ENCODE measurements around the gene DCBLD1.

The DCBLD1 gene

DNA sequence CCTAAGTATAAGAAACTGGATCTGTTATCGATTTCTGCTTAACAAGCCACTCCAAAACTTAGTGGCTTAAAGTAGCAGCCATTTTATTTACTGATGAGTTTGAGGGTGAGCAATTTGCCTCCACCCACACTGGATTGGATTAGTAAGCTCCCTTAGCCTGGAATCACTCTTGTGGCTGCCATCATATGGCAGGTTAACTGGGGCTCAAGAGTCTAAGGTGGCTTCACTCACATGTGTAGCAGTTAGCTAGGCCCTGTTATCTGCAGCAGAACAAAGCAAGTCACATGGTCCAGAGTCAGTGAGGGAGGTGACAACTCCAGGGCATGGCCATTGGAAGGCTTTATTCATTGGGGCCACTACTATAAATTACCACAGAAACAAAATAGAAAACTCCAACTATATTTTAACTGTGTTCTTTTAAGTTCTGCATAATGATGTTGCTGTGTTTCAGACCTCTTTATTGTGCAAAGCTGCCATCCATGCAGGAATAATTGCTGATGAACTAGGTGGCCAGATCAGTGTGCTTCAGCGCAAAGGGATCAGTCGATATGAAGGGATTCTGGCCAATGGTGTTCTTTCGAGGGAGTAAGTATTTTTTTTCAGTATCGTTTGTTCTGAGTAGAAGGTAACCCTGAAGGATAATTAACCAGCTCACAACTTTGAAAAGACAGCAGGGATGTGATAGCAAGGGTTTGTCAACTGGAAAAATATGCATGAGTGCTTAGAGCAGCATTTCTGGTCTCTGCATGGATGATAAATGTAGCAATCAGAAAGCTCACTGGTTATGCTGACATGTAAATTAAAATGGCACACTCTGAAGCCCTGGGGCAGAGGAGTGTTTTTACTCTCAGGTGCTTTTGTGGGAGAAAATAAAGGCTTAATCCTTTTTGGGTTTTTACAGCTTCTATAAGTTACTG, 49.6 kb downstream of the DCBLD1 start:
- DNase-seq: no peak

DNA sequence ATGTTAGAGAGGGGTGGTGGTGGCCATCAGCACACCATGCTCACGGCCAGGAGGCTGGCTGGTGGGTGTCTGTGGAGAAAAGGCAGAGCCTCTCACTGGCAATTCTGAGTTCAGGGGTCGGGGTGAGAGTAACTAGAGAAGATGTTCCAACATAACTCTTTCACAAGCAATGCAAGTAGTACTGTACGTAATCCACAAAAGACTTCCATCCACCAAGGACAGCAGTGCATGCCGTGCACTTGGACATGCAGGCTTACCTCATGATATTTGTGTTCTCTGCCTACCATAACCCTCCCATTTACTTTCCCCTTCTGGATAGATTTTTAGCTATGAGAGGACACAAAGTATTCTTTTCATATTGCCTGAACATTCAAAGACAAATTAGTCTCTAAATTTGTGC, 51.3 kb downstream of the DCBLD1 start:
- no peak for DNase-seq

DNA sequence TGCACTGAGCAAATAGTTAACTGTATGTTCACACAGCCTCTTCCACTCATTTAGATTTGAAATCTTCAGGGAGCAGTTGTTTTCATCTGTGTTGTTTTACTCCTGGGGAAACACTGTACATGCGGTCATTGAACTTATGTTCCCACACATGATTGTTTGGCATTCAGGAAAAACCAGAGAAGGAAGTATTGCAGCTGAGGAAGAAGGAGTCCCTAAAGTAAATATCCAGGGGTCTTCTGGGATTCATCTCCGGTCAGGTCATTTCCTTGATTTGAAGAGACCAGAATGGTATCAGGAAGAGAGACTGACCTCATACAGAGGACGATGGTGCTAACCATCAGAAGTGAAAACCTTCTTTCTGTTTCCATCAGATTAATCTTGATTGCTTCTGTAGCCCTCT, 52.5 kb downstream of the DCBLD1 start:
- no peak for DNase-seq

DNA sequence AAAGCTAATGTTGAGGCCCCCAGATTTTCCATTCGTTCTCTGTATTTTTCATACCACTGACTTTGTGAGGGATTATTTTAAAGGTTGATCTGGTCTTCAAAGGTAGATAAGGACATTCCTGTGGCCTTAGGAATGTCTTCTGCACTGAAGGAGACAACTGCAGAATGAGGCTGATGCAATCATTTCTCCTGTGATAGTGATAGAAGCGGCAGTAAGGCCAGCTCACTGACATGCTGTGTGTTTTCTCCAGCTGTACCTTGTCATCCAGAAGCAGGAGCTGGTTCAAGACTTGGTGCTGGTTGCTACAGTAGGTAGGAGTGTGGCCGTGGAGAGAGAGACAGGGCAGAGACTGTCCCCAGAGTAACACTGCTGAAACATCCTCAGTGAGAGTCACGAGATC, 53.8 kb downstream of the DCBLD1 start:
- DNase-seq: no peak

DNA sequence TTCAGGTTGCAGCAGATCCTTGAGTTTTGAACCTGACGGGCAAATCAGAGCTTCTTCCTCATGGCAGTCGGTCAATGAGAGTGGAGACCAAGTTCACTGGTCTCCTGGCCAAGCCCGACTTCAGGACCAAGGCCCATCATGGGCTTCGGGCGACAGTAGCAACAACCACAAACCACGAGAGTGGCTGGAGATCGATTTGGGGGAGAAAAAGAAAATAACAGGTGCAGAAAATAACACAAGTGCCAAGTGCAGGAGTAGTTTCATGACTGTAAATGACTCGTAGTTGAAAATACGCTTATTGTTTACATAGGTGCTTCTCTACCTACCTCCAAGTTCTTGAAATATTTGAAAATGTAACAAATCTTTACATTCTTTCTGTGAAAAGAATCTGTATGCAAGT, 56.1 kb downstream of the DCBLD1 start:
- no peak for DNase-seq

DNA sequence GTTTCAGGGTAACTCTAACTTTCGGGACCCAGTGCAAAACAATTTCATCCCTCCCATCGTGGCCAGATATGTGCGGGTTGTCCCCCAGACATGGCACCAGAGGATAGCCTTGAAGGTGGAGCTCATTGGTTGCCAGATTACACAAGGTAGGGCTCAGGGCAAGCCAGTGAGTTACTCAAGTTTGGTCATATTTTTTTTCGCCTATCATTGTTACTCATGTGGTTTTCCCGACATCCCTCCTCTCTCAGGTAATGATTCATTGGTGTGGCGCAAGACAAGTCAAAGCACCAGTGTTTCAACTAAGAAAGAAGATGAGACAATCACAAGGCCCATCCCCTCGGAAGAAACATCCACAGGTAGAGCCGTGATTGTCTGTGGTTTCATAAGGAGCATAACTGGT, 58.2 kb downstream of the DCBLD1 start:
- no peak for DNase-seq

DNA sequence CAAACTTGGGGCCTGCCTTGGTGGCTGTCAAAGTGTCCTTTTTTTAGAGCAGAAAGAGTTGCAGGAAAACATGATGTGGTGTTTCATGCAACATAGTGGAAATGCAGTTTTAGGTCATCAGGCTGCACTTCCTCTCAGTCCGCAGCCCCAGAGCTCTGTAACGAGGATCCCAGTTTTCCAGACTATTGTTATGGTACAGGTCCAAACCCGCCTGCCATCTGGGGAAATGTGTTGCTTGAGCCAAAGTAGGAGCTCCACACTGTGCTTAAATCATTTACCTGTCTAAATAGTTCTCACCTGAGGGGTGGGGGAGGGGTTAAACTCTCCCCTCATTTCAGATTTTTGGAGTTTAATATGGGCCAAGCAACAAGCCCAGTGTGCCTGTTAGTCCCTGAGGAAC, 60.0 kb downstream of the DCBLD1 start:
- no peak for DNase-seq

DNA sequence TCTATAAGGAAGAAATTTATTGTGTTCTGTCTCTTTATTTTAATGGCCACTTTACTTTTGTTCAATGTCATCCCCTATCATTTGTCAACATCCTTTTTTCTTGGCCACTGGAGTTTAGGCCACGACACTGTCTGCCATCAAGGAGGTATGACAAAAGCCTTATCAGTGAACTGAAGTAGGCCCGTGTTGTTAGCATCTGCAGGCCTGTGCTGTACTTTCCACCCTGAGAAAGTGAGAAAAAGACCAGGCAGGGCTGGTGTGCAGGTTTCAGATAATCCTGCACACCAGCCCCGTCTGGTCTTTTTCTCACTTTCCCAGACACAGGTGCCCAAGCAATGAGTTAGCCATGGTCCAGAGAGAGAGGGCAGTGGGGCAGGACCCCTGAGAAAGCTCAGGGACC, 62.2 kb downstream of the DCBLD1 start:
- DNase-seq: no peak

DNA sequence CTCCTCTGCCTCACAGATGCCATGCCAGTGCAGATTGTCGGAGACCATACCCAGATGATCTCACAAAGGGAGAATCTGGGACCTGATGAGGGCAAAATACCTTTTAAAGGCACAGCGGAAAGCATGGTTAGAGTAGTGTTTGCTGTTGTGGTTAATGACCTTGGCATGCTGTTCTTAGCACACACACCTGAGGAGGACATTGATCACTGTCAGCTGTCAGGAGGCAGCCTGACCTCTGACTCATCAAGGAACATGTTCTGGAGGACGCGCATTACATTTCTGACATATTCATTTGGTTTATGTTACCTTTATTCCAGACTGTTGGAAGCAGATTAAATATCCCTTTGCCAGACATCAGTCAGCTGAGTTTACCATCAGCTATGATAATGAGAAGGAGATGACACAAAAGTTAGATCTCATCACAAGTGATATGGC, 62.7 kb downstream of the DCBLD1 start:
- no peak for DNase-seq

DNA sequence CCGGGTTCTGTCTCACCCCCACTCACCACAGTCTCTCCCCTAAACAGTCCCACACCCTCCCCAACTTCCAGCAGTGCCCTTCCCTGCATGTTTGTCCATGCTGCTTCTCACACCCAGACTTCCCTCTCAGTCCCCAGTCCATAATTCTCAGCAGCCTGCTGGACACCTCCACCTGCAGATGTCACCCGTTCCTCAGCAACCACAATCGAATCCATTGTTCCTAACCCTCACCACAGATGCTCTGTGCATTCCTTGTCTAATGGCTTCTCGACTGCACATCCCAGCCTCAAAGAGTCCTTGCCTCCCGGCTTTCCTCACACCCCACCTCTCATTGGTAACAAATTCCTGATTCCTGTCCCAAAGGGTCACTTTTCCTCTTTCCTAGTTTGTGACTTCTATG, 64.2 kb downstream of the DCBLD1 start:
- no peak for DNase-seq

DNA sequence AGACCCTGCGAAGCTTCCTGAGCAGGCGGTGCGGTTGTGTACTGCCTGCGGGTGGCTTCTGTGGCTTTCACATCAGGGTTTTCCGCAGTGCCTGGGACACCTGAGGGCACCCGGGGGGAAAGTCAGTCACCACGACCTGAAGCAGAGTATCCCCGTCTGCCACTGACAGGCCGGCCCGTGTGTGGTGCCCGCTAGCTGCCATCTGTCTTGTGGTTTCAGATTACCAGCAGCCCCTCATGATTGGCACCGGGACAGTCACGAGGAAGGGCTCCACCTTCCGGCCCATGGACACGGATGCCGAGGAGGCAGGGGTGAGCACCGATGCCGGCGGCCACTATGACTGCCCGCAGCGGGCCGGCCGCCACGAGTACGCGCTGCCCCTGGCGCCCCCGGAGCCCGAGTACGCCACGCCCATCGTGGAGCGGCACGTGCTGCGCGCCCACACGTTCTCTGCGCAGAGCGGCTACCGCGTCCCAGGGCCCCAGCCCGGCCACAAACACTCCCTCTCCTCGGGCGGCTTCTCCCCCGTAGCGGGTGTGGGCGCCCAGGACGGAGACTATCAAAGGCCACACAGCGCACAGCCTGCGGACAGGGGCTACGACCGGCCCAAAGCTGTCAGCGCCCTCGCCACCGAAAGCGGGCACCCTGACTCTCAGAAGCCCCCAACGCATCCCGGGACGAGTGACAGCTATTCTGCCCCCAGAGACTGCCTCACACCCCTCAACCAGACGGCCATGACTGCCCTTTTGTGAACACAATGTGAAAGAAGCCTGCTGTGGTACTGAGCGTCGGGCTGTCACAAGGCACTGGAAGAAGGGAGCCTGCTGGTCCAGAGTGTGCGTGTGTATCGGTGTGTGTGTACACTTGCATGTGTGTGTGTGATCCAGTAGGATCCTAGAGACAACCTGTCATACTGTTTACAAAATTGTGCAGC, 65.5 kb downstream of the DCBLD1 start:
- DNase-seq: peak; percentile 73

DNA sequence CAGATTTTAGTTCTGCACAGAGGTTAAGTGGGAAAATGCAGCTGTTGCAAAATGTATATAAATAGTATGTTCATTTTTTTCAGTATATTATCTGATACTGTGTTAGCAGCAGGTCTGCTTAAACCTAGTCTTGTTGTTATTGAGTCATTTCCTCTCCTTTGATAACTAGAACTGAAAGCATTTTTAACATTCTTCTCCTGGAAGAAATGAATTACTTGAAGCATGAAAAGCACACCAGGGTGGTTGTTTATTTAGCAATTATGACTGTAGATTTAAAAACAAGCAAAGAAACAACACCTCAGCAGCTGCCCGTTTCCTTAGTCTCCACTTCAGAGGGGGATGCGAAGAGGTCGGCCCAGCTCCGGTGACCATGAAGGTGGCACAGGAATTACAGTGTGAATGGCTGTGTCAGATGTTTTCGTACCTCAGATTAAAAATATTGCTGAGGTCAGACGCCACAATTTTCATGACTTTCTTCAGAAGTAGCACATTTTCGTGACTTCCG, 66.4 kb downstream of the DCBLD1 start:
- DNase-seq: peak; percentile 75

DNA sequence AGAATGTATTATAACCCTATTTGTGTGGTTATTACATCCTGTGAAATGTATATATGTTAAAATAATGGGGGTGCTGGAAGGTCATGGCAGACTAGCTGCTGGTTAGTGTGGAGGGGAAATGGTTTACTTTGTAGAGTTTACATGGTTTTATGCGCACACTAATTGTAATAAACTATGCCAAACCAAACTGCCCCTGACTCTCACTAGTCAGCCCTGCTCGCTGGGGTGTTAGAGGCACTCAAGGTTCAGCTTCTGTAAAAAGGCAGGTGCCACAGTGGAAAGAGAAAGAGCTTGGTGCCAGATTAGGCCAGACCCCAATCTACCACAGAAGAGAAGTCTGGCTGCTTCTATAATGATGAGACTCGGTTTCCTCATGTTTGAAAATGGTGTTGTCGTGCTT, 67.1 kb downstream of the DCBLD1 start:
- DNase-seq: no peak

DNA sequence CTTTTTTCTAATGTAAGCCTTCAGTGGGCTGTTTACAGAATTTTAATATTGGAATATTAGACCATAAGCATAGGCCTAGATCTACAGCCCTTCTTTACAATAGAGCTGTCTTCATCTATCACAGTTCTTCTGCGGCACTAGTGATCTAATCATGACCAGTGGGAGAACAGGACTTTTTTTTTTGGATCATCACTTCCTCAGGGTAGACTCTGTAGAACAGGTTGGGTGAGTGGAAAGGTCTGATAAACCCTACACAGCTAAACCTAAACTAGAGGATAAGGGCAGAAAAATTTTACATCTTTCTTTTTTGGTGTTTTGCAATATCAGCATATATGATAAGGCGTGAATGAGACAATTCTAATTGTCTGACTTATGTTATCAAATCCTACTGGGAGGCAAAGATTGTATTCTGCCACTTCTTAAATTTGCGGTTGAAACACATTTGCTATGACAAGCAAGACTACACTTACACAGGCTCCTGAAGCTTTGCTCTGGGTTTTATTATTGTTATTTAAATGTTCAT, 67.7 kb downstream of the DCBLD1 start:
- DNase-seq: no peak

DNA sequence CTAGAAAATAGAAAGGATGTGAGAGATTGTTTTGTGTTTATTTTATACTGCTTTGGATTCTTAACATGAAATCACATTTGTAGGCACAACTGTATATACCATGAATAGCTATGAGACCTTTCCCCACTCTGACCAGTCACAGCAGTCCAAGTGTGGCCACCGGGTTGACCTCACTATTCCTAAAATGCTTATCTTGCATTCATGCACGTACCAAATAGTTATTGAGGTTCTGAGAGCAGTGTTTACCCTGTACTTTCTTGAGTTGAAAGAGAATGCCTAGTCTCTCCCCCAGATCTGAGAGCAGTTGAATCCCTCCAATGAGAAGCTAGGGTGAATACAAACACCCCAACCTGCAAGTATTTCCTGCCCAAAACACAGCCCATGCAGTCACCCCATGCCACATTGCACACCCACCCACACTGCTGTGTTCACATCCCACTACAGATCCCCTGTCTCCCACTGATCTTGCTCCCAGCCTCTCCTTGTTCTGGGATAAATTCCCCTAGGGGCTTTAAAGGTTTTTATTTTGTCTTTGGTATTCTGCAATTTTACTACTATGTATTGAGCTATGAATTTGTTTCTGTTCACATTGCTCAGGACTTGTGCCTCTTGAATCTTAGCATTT, 68.3 kb downstream of the DCBLD1 start:
- DNase-seq: no peak

DNA sequence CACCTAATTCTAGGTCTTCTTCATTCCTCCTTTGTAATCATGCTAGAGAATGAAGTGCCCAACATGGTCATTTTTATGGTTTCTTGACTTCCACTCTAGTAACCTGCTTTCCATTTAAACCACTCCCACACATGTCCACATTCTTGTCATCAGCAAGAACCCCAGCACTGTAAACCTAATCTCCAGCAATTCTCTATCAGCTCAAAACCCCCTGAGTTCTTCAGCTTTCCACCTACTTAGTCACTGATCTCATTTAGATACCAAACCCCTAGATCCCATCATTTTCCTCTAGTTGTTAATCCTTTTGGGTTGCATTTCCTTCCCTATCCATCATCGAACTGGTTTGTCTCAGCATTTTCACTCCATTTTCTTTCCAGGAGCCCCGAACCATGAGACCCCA, 70.1 kb downstream of the DCBLD1 start:
- DNase-seq: peak; percentile 22

DNA sequence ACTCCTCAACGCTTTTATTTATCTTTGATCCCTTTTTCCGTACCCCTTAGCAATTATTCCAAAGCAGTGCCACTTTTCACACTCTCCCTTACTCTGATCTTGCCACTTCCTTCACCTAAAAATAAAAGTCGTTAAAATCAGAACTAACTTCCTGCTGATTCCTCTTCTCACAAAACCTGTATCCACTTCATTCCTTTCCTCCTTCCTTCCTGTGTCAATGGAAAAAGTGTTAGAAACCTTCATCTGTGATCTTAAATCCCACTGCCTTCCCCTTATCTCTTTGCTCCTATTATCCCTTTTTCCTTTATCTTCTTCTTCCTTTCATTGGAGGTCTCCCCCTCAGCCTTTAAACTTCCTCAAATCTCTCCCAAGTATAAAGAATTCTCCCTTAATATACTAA, 70.7 kb downstream of the DCBLD1 start:
- no peak for DNase-seq

DNA sequence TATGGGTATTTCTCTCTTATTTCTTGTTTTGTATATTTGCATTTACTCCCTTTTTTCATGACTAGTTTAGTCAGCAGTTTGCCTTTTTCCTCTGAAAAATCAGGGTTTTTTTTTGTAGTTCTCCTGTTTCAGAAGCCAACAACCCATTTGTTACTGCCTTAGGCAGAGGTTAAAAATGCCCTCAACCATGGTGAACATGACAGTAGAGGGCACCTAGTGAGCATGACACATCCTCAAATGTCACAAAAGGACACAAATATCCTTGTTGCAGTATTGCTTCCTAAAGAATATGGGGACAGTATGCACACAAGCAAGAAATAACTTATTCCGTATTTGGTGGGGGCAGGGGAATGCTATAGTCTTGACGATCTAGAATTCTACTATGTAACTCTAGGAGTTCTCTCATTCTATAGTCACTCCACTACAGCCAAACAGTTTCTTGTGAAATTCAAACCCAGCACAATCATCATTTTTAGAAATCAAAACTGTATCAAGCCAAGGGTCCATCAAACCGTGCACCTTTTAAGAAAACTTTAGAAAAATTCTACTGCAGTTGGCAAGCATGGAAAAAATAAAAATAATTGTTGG, 72.9 kb downstream of the DCBLD1 start:
- DNase-seq: peak; percentile 23

DNA sequence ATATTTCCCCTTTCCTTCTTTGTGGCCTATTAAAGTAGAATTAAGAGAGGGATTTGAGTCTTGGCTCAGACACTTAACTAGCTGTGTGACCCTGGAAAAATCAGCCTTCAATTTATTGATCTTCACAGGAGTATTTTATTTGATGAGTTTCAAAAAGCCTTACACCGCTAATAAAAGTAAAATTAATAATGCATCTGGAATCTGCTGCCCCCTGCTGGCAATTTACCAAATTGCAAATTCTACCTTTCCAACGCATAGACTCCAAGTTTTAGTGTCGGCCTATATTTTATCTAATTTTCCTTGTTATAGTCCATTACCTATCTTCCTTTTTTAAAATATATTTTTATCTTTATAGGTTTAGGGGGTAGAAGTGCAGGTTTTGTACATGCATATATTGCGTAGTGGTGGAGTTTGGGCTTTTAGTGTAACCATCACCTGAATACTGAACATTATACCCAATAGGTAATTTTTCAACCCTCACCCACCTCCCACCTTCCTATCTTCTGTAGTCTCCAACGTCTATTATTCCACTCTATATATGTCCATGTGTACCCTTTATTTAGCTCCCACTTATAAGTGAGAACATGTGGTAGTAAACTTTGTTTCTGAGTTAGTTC, 73.5 kb downstream of the DCBLD1 start:
- DNase-seq: peak; percentile 54

DNA sequence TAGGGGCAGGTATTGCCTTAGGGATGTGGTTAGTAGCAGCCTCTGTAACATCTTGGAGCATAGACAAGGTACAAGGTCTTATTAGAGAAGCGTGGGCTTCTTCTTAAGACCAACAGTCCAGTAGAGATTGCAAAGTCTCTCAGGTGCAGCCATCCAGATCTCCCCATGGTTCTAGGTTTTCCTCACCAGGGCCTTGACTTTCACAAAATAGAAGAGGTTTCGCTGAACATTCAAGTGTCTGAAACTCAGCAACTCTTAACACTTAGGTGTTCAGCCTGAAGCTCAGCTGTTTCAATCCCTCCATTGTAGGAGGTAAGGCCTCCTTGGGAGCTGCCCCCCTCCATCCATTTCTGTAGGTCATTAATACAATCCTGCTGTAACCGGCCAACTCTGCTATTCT, 75.5 kb downstream of the DCBLD1 start:
- no peak for DNase-seq

DNA sequence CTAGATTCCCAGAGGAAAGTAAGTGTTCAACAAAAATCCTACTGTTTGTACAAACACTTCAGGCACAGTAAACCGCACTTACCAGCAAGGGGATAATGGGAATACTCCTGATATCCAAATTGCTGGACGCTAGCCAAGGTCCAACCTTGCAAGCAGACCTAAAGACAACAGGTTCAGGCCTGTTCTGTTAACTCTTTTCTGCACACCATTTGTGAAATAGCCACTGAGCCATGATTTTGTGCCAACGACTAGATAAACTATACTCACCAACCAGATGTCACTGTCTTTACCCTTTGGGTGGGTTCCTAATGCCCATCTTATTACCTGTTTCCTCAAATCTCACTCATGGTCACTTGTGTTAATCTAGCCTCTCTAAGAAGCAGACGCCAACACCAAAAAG, 76.3 kb downstream of the DCBLD1 start:
- DNase-seq: no peak

DNA sequence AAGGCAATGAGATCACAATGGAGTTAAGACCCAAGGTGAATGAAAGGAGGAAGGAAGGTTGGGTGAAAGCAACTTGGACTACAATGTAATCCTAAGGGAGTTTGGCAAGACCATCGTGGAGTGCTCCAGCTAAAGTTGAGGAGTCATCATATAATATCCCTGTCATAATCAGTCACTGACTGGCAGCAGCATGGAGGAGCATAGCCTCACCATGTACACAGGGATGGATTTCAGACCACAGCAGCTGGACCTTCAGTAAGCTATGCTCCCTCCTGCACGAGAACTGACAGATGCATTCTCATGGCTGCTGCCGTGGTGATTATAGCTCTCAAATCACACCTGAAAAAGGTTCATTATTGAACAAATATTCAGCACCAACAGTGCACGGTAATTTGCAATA, 76.8 kb downstream of the DCBLD1 start:
- no peak for DNase-seq
